Mesendoderm (in vitro differentiated cells): ENCODE results near the gene FYB2.
A peak's percentile ranks its signal among the peaks of the same experiment; 100 is the strongest.

Source experiments
- DNase-seq: peaks from one replicate; pipeline ENCODE4 v3.0.0; 2013
- H2AK5ac ChIP-seq: 2 replicates; pipeline ENCODE4 v1.6.1; 2013; ENCODE audit warnings: low read length, inconsistent platforms
- H2BK120ac ChIP-seq: 2 replicates; pipeline ENCODE4 v1.6.1; 2013; ENCODE audit warnings: low read depth, mild to moderate bottlenecking, low read length, moderate library complexity, mixed read lengths
- H2BK15ac ChIP-seq: replicated peaks from 2 replicates; pipeline ENCODE4 v1.6.1; 2013; ENCODE audit warnings: low read depth, mild to moderate bottlenecking, moderate library complexity
- H2BK5ac ChIP-seq: 2 replicates; pipeline ENCODE4 v1.6.1; 2013; ENCODE audit warnings: low read length, inconsistent platforms
- H3K18ac ChIP-seq: 2 replicates; pipeline ENCODE4 v1.6.1; 2013; ENCODE audit warnings: mild to moderate bottlenecking, low read length, mixed read lengths
- H3K23ac ChIP-seq: one replicate; pipeline ENCODE4 v1.6.1; 2013; ENCODE audit warnings: low read length
- H3K27ac ChIP-seq: 2 replicates; pipeline ENCODE4 v1.5.1; 2013; ENCODE audit warnings: low read depth, mild to moderate bottlenecking, inconsistent platforms, low read length, moderate library complexity
- H3K27me3 ChIP-seq: 2 replicates; pipeline ENCODE4 v1.6.1; 2013; ENCODE audit warnings: low read length, control low read depth, mild to moderate bottlenecking, inconsistent platforms; ENCODE audit not compliant: insufficient read depth, poor library complexity
- H3K36me3 ChIP-seq: 2 replicates; pipeline ENCODE4 v1.6.1; 2013; ENCODE audit warnings: low read length, inconsistent platforms; ENCODE audit not compliant: control insufficient read depth, insufficient read depth
- H3K4ac ChIP-seq: one replicate; pipeline ENCODE4 v1.6.1; 2013; ENCODE audit warnings: low read depth, mild to moderate bottlenecking, low read length, moderate library complexity
- H3K4me1 ChIP-seq: 2 replicates; pipeline ENCODE4 v1.6.1; 2013; ENCODE audit warnings: low read depth, low read length, inconsistent platforms; ENCODE audit not compliant: control insufficient read depth
- H3K4me2 ChIP-seq: 2 replicates; pipeline ENCODE4 v1.6.1; 2013; ENCODE audit warnings: low read length
- H3K4me3 ChIP-seq: 2 replicates; pipeline ENCODE4 v1.5.1; 2013; ENCODE audit warnings: mild to moderate bottlenecking, low read length
- H3K56ac ChIP-seq: one replicate; pipeline ENCODE4 v1.6.1; 2013; ENCODE audit warnings: low read length
- H3K79me1 ChIP-seq: 2 replicates; pipeline ENCODE4 v1.6.1; 2013; ENCODE audit warnings: low read length, inconsistent platforms
- H3K79me2 ChIP-seq: 2 replicates; pipeline ENCODE4 v1.6.1; 2013; ENCODE audit warnings: mild to moderate bottlenecking, low read length; ENCODE audit not compliant: control insufficient read depth, insufficient read depth
- H3K9ac ChIP-seq: 2 replicates; pipeline ENCODE4 v1.6.1; 2013; ENCODE audit warnings: low read length, inconsistent platforms
- H4K5ac ChIP-seq: one replicate; pipeline ENCODE4 v1.6.1; 2013; ENCODE audit warnings: low read length
- H4K8ac ChIP-seq: one replicate; pipeline ENCODE4 v1.6.1; 2013; ENCODE audit warnings: low read depth, mild to moderate bottlenecking, control low read depth, low read length, moderate library complexity
- WGBS: extraction: QIAGEN DNeasy Blood & Tissue Kit; methylation state at CpG from one replicate; pipeline ENCODE4 v1.1.7; 2013; ENCODE audit warnings: low lambda C conversion rate, missing lambda C conversion rate; ENCODE audit not compliant: insufficient coverage; ENCODE audit errors: extremely low coverage; 5-methylcytosine and 5-hydroxymethylcytosine counted together

FYB2 gene

DNA sequence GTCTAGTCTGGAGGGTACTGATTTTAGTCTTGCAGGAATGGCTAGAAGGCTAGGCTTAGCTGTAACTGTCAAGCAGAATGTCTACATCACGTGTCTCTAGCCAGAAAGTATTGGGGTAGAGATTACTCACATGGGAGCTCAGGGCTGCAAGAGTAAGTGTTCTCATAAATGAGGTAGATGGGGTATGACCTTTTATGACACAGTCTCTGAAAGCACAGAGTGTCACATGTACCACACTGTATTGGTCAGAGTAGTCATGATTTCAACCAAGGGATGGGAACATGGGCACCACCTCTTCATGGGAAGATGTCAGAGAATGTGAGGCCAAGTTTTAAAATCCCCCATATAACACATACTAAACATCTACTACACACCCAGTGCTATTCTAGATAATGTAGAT is 2.9 kb downstream of the FYB2 start:
- no peak overlapping the region for H4K8ac ChIP-seq
- WGBS, result no CpG with 5 or more reads among the region's 1 CpG
- H2BK5ac ChIP-seq, result no peak overlapping the region

DNA sequence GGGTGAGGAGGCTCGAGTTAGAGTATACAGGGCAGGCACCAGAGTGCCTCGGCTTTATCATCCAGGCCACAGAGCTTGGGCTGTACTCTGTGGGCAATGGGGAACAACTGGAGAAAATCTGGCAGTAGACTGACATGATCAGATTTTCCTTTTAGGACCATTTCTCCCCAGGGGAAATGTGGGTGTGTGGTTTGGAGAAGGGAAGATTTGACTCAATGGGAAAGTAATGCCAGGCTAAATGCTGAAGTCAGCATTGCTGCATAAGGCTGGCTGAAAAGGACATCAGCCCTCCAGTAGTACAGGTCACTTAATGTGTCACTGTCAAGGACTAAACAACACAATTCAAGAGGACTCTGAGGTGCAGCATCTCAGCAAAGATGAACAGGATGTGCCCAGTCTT is 5.0 kb downstream of the FYB2 start:
- H3K4me2 ChIP-seq, result no peak overlapping the region
- H3K9ac ChIP-seq, result no peak overlapping the region
- H2BK15ac ChIP-seq, result no peak overlapping the region
- WGBS, result no CpG with 5 or more reads among the region's 2 CpGs
- H3K56ac ChIP-seq, result no peak overlapping the region
- H3K23ac ChIP-seq, result no peak overlapping the region
- H2AK5ac ChIP-seq, result no peak overlapping the region
- H3K27ac ChIP-seq, result no peak overlapping the region
- H2BK120ac ChIP-seq, result no peak overlapping the region
- no peaks in the 10 kb centered on the region for H3K27me3 ChIP-seq
- peaks cover 5% of the 10 kb centered on the region for H3K4me1 ChIP-seq
- no peak overlapping the region for H3K4me3 ChIP-seq
- H3K4ac ChIP-seq, result no peak overlapping the region
- no peaks in the 10 kb centered on the region for H3K36me3 ChIP-seq
- no peaks in the 10 kb centered on the region for H3K79me1 ChIP-seq
- H4K8ac ChIP-seq, result no peak overlapping the region
- no peak overlapping the region for H3K18ac ChIP-seq
- no peak overlapping the region for H4K5ac ChIP-seq
- no peak for DNase-seq
- H3K79me2 ChIP-seq, result no peaks in the 10 kb centered on the region
- no peak overlapping the region for H2BK5ac ChIP-seq

More for the DNA sequence above, 2.9 kb downstream of the FYB2 start:
- Histone ChIP-seq H4K5ac (no peak overlapping the region), H3K27me3 (no peaks in the 10 kb centered on the region), H3K56ac (no peak overlapping the region), H3K4ac (no peak overlapping the region), H3K79me2 (no peaks in the 10 kb centered on the region), H3K4me1 (peaks cover 2% of the 10 kb centered on the region), H3K9ac (no peak overlapping the region), H3K4me3 (no peak overlapping the region), H2AK5ac (no peak overlapping the region), H3K4me2 (no peak overlapping the region), H3K27ac (no peak overlapping the region), H3K79me1 (no peaks in the 10 kb centered on the region), H2BK120ac (no peak overlapping the region), H3K36me3 (no peaks in the 10 kb centered on the region), H3K18ac (no peak overlapping the region), H3K23ac (no peak overlapping the region), H2BK15ac (no peak overlapping the region)
- no peak for DNase-seq

DNA sequence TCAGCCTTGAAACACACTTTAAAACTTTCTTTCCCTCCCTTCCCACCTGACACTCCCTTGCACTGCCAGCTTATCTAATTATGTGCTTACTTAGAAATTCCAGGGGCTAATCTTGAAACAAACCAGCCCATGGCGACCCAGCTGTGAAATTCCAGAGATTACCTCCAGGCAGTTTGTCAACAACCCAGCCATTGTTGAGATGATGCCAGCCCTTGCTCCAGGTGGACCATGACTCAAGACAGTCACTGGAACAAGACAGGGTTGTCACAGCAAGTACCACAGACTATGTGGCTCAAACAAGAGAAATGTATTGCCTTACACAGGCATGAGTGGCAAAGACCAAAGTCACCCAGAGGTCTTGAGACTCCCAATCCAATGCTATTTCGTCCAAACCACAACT is 7.9 kb downstream of the FYB2 start:
- peak; percentile 99 for DNase-seq
- no CpG with 5 or more reads among the region's 2 CpGs for WGBS
- no peak overlapping the region for H3K4me3 ChIP-seq
- no peak overlapping the region for H2BK120ac ChIP-seq
- no peak overlapping the region for H3K56ac ChIP-seq
- H2AK5ac ChIP-seq, result no peak overlapping the region
- no peak overlapping the region for H4K8ac ChIP-seq
- no peaks in the 10 kb centered on the region for H3K36me3 ChIP-seq
- H3K23ac ChIP-seq, result no peak overlapping the region
- H3K4me2 ChIP-seq, result no peak overlapping the region
- peaks cover 5% of the 10 kb centered on the region for H3K4me1 ChIP-seq
- no peak overlapping the region for H3K4ac ChIP-seq
- H3K18ac ChIP-seq, result no peak overlapping the region
- H4K5ac ChIP-seq, result no peak overlapping the region
- H3K27me3 ChIP-seq, result peaks cover 2% of the 10 kb centered on the region
- no peaks in the 10 kb centered on the region for H3K79me1 ChIP-seq
- H3K79me2 ChIP-seq, result no peaks in the 10 kb centered on the region
- no peak overlapping the region for H2BK5ac ChIP-seq
- no peak overlapping the region for H3K9ac ChIP-seq
- no peak overlapping the region for H2BK15ac ChIP-seq
- no peak overlapping the region for H3K27ac ChIP-seq

GRCh38 chr1:56808410-56808809 is 10.8 kb downstream of the FYB2 start:
- H3K79me2 ChIP-seq, result no peaks in the 10 kb centered on the region
- H3K79me1 ChIP-seq, result no peaks in the 10 kb centered on the region
- H3K4me2 ChIP-seq, result no peak overlapping the region
- no peak overlapping the region for H4K5ac ChIP-seq
- no peak overlapping the region for H3K18ac ChIP-seq
- no peaks in the 10 kb centered on the region for H3K36me3 ChIP-seq
- H4K8ac ChIP-seq, result no peak overlapping the region
- H3K4me1 ChIP-seq, result peaks cover 5% of the 10 kb centered on the region
- no peak for DNase-seq
- no peak overlapping the region for H3K9ac ChIP-seq
- no peak overlapping the region for H2BK120ac ChIP-seq
- peaks cover 2% of the 10 kb centered on the region for H3K27me3 ChIP-seq
- no peak overlapping the region for H3K56ac ChIP-seq
- no peak overlapping the region for H2AK5ac ChIP-seq
- H2BK5ac ChIP-seq, result no peak overlapping the region
- no peak overlapping the region for H3K23ac ChIP-seq
- H3K27ac ChIP-seq, result no peak overlapping the region
- H2BK15ac ChIP-seq, result no peak overlapping the region
- no peak overlapping the region for H3K4ac ChIP-seq
- H3K4me3 ChIP-seq, result no peak overlapping the region
- no CpG with 5 or more reads among the region's 1 CpG for WGBS

- H3K56ac ChIP-seq, result peak overlapping the region; percentile 30
- H3K4me3 ChIP-seq, result no peak overlapping the region
- H3K4me1 ChIP-seq, result peaks cover 5% of the 10 kb centered on the region
- peak; percentile 31 for DNase-seq
- no peak overlapping the region for H3K9ac ChIP-seq
- no peak overlapping the region for H3K23ac ChIP-seq
- H3K27me3 ChIP-seq, result peaks cover 2% of the 10 kb centered on the region
- H3K4me2 ChIP-seq, result no peak overlapping the region
- H2BK15ac ChIP-seq, result no peak overlapping the region
- H3K4ac ChIP-seq, result no peak overlapping the region
- no peak overlapping the region for H2AK5ac ChIP-seq
- H3K18ac ChIP-seq, result no peak overlapping the region
- no CpG with 5 or more reads among the region's 3 CpGs for WGBS
- no peaks in the 10 kb centered on the region for H3K79me2 ChIP-seq
- no peaks in the 10 kb centered on the region for H3K79me1 ChIP-seq
- H3K27ac ChIP-seq, result no peak overlapping the region
- H2BK5ac ChIP-seq, result no peak overlapping the region
- H3K36me3 ChIP-seq, result no peaks in the 10 kb centered on the region
- H4K5ac ChIP-seq, result no peak overlapping the region
- H4K8ac ChIP-seq, result no peak overlapping the region
- no peak overlapping the region for H2BK120ac ChIP-seq
Measured at GRCh38 chr1:56806804-56807203, 12.4 kb downstream of the FYB2 start.

DNA sequence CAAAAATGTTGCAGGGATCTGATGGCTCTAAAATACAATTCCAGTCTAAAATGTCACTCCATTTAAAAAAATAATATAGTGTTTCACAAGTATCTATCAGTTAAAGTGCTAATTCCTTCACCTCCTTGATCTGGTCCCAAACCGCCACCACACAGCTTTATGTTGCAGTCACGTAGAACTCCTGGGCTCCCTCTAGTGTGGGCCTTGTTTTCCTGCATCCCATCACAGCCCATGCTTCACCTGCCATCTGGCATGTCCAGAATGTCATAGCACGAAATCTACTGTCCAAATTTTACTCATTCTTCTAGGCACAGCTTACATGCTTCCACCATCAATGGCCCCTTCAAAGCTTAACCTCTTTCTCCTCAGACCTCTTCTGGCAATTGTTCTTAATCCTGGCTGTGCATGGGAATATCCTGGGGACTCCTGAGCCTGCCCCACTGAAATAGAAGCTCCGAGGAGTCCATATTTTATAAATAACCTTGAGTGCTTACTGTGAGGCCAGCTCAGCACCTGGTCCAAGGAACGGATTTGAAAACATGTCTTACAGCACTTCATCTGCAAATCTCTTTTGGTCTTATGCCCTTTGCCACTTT is 15.5 kb downstream of the FYB2 start:
- H4K8ac ChIP-seq, result no peak overlapping the region
- DNase-seq, result peak; percentile 78
- H3K4me2 ChIP-seq, result no peak overlapping the region
- peaks cover 2% of the 10 kb centered on the region for H3K27me3 ChIP-seq
- WGBS, result no CpG with 5 or more reads among the region's 5 CpGs
- no peak overlapping the region for H3K18ac ChIP-seq
- H3K4me1 ChIP-seq, result no peaks in the 10 kb centered on the region
- H2BK5ac ChIP-seq, result no peak overlapping the region
- no peak overlapping the region for H4K5ac ChIP-seq
- H2BK120ac ChIP-seq, result no peak overlapping the region
- no peak overlapping the region for H3K27ac ChIP-seq
- no peak overlapping the region for H3K56ac ChIP-seq
- H3K79me2 ChIP-seq, result no peaks in the 10 kb centered on the region
- no peak overlapping the region for H3K4ac ChIP-seq
- H2AK5ac ChIP-seq, result no peak overlapping the region
- no peak overlapping the region for H2BK15ac ChIP-seq
- no peaks in the 10 kb centered on the region for H3K36me3 ChIP-seq
- H3K23ac ChIP-seq, result no peak overlapping the region
- no peak overlapping the region for H3K4me3 ChIP-seq
- no peaks in the 10 kb centered on the region for H3K79me1 ChIP-seq
- no peak overlapping the region for H3K9ac ChIP-seq
